B cell (primary cell): Measurements from ENCODE around the gene FBXL13. TPM values are rescaled to one million over a fixed set of nuclear protein-coding genes. Genes with fewer than 3 reads are reported as not detected.
"Not testable (repeated sequence)": the region's sequence is repeated elsewhere in the genome, so short reads cannot be mapped to it uniquely, and the experiment has no call there.

Source experiments
- ATAC-seq: fragments of 200-7000 bp; cut with Tn5 transposase; one replicate; pipeline ENCODE4 v1.10.0; 2021; ENCODE audit warnings: low read depth, mild to moderate bottlenecking, moderate number of reproducible peaks, moderate library complexity
- CTCF ChIA-PET: fragments of 350-600 bp; sonication (Branson Sonifier 250); formaldehyde crosslinking; loops from one replicate; lab custom pipeline; 2021; ENCODE audit warnings: antibody characterized with exemption, inconsistent platforms; lab: Charles Lee
- POLR2A ChIA-PET: fragments of 350-600 bp; sonication (Branson Sonifier 250); formaldehyde crosslinking; loops from one replicate; lab custom pipeline; 2021; ENCODE audit warnings: antibody characterized with exemption; lab: Charles Lee
- DNase-seq: peaks from one replicate; pipeline ENCODE4 v3.0.0; 2013
- H2AFZ ChIP-seq: 2 replicates; pipeline ENCODE4 v1.6.1; 2012; ENCODE audit warnings: mild to moderate bottlenecking, low read depth, low read length; ENCODE audit not compliant: insufficient read depth, poor library complexity, severe bottlenecking
- H3K27ac ChIP-seq, 2 donors: 1 replicate in 1 of 2; 2 replicates in 1 of 2; pipeline ENCODE4 v1.5.1; 2012 to 2013; ENCODE audit warnings: low read length in 2 of 2, mild to moderate bottlenecking in 2 of 2, moderate library complexity in 1 of 2
- H3K27me3 ChIP-seq, 4 experiments: fragments of 200-600 bp in 1 of 4; sonication (generic) in 1 of 4; replicated peaks in 1 of 4; 1 replicate in 2 of 4; 2 replicates in 2 of 4; pipeline versions ENCODE4 v1.6.1 to v1.7.0; 2013 to 2016; ENCODE audit warnings: low read length in 3 of 4, mild to moderate bottlenecking in 2 of 4, mixed read lengths in 1 of 4, moderate library complexity in 1 of 4; ENCODE audit not compliant: insufficient read depth in 4 of 4, control insufficient read depth in 3 of 4; ENCODE audit errors: control extremely low read depth in 1 of 4
- H3K36me3 ChIP-seq, 2 experiments: replicated peaks in 1 of 2; 1 replicate in 1 of 2; 2 replicates in 1 of 2; pipeline versions ENCODE4 v1.6.1 to v1.7.1; 2013; ENCODE audit warnings: low read length in 1 of 2; ENCODE audit not compliant: insufficient read depth in 2 of 2, control insufficient read depth in 1 of 2; ENCODE audit errors: control extremely low read depth in 1 of 2, extremely low read depth in 1 of 2
- H3K4me1 ChIP-seq, 2 donors: fragments of 200-600 bp in 1 of 2; sonication (generic) in 1 of 2; 1 replicate in 1 of 2; 2 replicates in 1 of 2; pipeline versions ENCODE4 v1.5.1 to v1.6.1; 2013 to 2017; ENCODE audit warnings: low read length in 2 of 2; ENCODE audit not compliant: control insufficient read depth in 2 of 2, insufficient read depth in 2 of 2
- H3K4me2 ChIP-seq: replicated peaks from 2 replicates; pipeline ENCODE3; 2012; ENCODE audit warnings: mild to moderate bottlenecking, low read depth, low read length; ENCODE audit not compliant: poor library complexity, severe bottlenecking
- H3K4me3 ChIP-seq, 5 experiments: fragments of 200-600 bp in 1 of 5; sonication (generic) in 1 of 5; 1 replicate in 3 of 5; 2 replicates in 2 of 5; pipeline versions ENCODE4 v1.5.1 to v1.7.0; 2011 to 2016; ENCODE audit warnings: low read length in 4 of 5, mild to moderate bottlenecking in 4 of 5, low read depth in 2 of 5, control low read depth in 1 of 5, moderate library complexity in 1 of 5; ENCODE audit not compliant: insufficient read depth in 1 of 5; ENCODE audit errors: control extremely low read depth in 1 of 5, extremely low read depth in 1 of 5
- H3K79me2 ChIP-seq: fragments of 200-600 bp; sonication (generic); one replicate; pipeline ENCODE4 v1.6.0; 2016; ENCODE audit warnings: low read length; ENCODE audit not compliant: control insufficient read depth, insufficient read depth
- H3K9ac ChIP-seq: fragments of 200-600 bp; sonication (generic); 2 replicates; pipeline ENCODE4 v1.6.1; 2017; ENCODE audit warnings: mild to moderate bottlenecking, low read length, moderate library complexity
- H3K9me3 ChIP-seq, 3 donors: one replicate each; pipeline versions ENCODE4 v1.6.1 to v1.7.1; 2013; ENCODE audit warnings: low read length in 2 of 3; ENCODE audit not compliant: control insufficient read depth in 2 of 3, insufficient read depth in 1 of 3; ENCODE audit errors: control extremely low read depth in 1 of 3
- H4K20me1 ChIP-seq: 2 replicates; pipeline ENCODE4 v1.6.0; 2012; ENCODE audit warnings: mild to moderate bottlenecking, low read length; ENCODE audit not compliant: insufficient read depth, control insufficient read depth, poor library complexity, severe bottlenecking
- H3K27ac Mint-ChIP-seq: one replicate; pipeline ENCODE4 v1.8.0; 2021; ENCODE audit warnings: mixed read lengths
- H3K27me3 Mint-ChIP-seq: one replicate; pipeline ENCODE4 v1.8.0; 2021; ENCODE audit warnings: mixed read lengths
- H3K4me1 Mint-ChIP-seq: one replicate; pipeline ENCODE4 v1.8.0; 2021; ENCODE audit warnings: mixed read lengths
- H3K4me3 Mint-ChIP-seq: one replicate; pipeline ENCODE4 v1.8.0; 2021; ENCODE audit warnings: mixed read lengths
- H3K9me3 Mint-ChIP-seq: one replicate; pipeline ENCODE4 v1.8.0; 2022; ENCODE audit warnings: mixed read lengths; ENCODE audit not compliant: insufficient read depth
- EZH2 ChIP-seq: IDR thresholded peaks from 2 replicates; pipeline ENCODE4 v1.6.1; 2012; ENCODE audit warnings: borderline replicate concordance, low read depth, mild to moderate bottlenecking, moderate library complexity, low read length; ENCODE audit not compliant: insufficient read depth, poor library complexity, severe bottlenecking
- WGBS: methylation state at CpG from one replicate; pipeline ENCODE4 v1.1.5; 2013; ENCODE audit warnings: missing lambda C conversion rate; ENCODE audit not compliant: insufficient coverage; 5-methylcytosine and 5-hydroxymethylcytosine counted together
- intact Hi-C: fragments of 100-400 bp; cut with micrococcal nuclease; formaldehyde crosslinking; loops from one replicate; pipeline ENCODE4 v1.10.0; 2022
- polyA plus RNA-seq: library from polyadenylated mRNA; depleted of rRNA; stranded (reverse); fragments of >200 nt; gene quantifications from 2 replicates; pipeline ENCODE4 v1.2.3, GENCODE V29; 2012
- total RNA-seq, 2 donors: library from RNA; stranded (reverse); fragments of 120-200 nt in 1 of 2; gene quantifications; 1 replicate in 1 of 2; 2 replicates in 1 of 2; pipeline versions ENCODE4 v1.2.3 to v1.2.4, GENCODE V29; 2013 to 2022
- TF ChIP-seq, protein P1 (sequence below): fragments of 200-600 bp; IDR thresholded peaks from one replicate; pipeline ENCODE4 v1.8.0; 2022; ENCODE audit warnings: antibody characterized with exemption, mild to moderate bottlenecking

FBXL13 gene
- total and polyA plus RNA-seq, 2 donors (not counting 1 experiment from before 2014, with no cell fraction given) = 0.22 to 4.0 TPM

DNA sequence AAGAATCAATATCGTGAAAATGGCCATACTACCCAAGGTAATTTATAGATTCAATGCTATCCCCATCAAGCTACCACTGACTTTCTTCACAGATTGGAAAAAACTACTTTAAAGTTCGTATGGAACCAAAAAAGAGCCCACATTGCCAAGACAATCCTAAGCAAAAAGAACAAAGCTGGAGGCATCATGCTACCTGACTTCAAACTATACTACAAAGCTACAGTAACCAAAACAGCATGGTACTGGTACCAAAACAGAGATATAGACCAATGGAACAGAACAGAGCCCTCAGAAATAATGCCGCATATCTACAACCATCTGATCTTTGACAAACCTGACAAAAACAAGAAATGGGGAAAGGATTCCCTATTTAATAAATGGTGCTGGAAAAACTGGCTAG lies 53.7 kb downstream of the FBXL13 start:
- H3K27ac Mint-ChIP-seq, H3K4me3 ChIP-seq, ATAC-seq, CTCF ChIA-PET, H3K36me3 ChIP-seq, H3K9me3 Mint-ChIP-seq, H3K4me1 ChIP-seq, H3K4me2 ChIP-seq, POLR2A ChIA-PET, H3K27ac ChIP-seq, H3K4me3 Mint-ChIP-seq, H3K27me3 ChIP-seq, H3K9ac ChIP-seq, intact Hi-C loops, H2AFZ ChIP-seq, H4K20me1 ChIP-seq, H3K4me1 Mint-ChIP-seq, H3K27me3 Mint-ChIP-seq, H3K9me3 ChIP-seq, DNase-seq, H3K79me2 ChIP-seq: not testable (repeated sequence)
- 100% methylated on average over 1 of the region's 3 CpGs for WGBS

DNA sequence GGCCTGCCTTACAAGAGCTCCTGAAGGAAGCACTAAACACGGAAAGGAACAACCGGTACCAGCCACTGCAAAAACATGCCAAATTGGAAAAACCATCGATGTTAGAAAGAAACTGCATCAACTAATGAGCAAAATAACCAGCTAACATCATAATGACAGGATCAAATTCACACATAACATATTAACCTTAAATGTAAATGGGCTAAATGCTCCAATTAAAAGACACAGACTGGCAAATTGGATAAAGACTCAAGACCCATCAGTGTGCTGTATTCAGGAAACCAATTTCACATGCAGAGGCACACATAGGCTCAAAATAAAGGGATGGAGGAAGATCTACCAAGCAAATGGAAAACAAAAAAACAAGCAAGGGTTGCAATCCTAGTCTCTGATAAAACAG lies 56.3 kb downstream of the FBXL13 start:
- H3K9me3 ChIP-seq, DNase-seq, POLR2A ChIA-PET, H3K36me3 ChIP-seq, ATAC-seq, H3K4me1 ChIP-seq, H3K9ac ChIP-seq, H3K4me2 ChIP-seq, intact Hi-C loops, H3K27me3 Mint-ChIP-seq, H3K4me3 Mint-ChIP-seq, H3K9me3 Mint-ChIP-seq, H3K27me3 ChIP-seq, H3K4me1 Mint-ChIP-seq, H4K20me1 ChIP-seq, H3K79me2 ChIP-seq, CTCF ChIA-PET, H2AFZ ChIP-seq, H3K27ac Mint-ChIP-seq, H3K4me3 ChIP-seq, H3K27ac ChIP-seq: not testable (repeated sequence)
- 100% methylated on average over 2 of the region's 3 CpGs for WGBS

DNA sequence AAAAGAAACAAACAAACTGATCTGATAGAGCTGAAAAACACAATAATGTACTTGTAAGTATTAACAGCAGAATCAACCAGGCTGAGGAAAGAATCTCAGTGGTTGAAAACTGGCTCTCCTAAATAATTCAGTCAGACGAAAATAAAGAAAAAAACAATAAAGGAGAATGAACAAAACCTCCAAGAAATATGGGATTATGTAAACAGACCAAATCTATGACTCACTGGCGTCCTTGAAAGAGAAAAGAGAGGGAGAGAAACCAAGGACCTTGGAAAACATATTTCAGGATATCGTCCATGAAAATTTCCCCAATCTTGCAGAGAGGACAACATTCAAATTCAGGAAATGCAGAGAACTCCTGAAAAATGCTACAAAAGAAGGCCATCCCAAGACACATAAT lies 62.9 kb downstream of the FBXL13 start:
- ChIA-PET POLR2A (no interaction called here), CTCF (no interaction called here)
- no peaks in the 10 kb centered on the region for H3K36me3 ChIP-seq
- no peak overlapping the region for H3K27ac Mint-ChIP-seq
- H3K27ac ChIP-seq = no peak overlapping the region
- H3K4me1 ChIP-seq = peaks cover 19 to 22% of the 10 kb centered on the region in 2 donors
- no peak overlapping the region for H2AFZ ChIP-seq
- ATAC-seq = no peak
- intact Hi-C loops = no loop called here
- TF ChIP-seq EZH2 = no peak
- TF ChIP-seq, protein P1, sequence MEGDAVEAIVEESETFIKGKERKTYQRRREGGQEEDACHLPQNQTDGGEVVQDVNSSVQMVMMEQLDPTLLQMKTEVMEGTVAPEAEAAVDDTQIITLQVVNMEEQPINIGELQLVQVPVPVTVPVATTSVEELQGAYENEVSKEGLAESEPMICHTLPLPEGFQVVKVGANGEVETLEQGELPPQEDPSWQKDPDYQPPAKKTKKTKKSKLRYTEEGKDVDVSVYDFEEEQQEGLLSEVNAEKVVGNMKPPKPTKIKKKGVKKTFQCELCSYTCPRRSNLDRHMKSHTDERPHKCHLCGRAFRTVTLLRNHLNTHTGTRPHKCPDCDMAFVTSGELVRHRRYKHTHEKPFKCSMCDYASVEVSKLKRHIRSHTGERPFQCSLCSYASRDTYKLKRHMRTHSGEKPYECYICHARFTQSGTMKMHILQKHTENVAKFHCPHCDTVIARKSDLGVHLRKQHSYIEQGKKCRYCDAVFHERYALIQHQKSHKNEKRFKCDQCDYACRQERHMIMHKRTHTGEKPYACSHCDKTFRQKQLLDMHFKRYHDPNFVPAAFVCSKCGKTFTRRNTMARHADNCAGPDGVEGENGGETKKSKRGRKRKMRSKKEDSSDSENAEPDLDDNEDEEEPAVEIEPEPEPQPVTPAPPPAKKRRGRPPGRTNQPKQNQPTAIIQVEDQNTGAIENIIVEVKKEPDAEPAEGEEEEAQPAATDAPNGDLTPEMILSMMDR = no peak
- H3K9ac ChIP-seq = no peak overlapping the region
- peaks cover 34% of the 10 kb centered on the region for H3K4me1 Mint-ChIP-seq
- WGBS = no CpG with 5 or more reads among the region's 3 CpGs
- H3K4me3 ChIP-seq = no peak overlapping the region
- peaks cover 0 to 15% (median 0%) of the 10 kb centered on the region in 3 donors for H3K9me3 ChIP-seq
- H3K4me3 Mint-ChIP-seq = no peak overlapping the region
- H3K27me3 ChIP-seq = no peaks in the 10 kb centered on the region
- H3K9me3 Mint-ChIP-seq = peaks cover 2% of the 10 kb centered on the region
- H4K20me1 ChIP-seq = no peaks in the 10 kb centered on the region
- no peaks in the 10 kb centered on the region for H3K27me3 Mint-ChIP-seq
- no peak overlapping the region for H3K4me2 ChIP-seq
- DNase-seq = no peak
- no peaks in the 10 kb centered on the region for H3K79me2 ChIP-seq
